Nucleus accumbens (tissue), 56 donors: ENCODE data around the gene TAF11L5.
"Not testable (repeated sequence)": the region's sequence is repeated elsewhere in the genome, so short reads cannot be mapped to it uniquely, and the experiment has no call there.

Experiments used
- DNase-seq, 56 donors: peaks; one replicate each; lab custom pipeline; 2025; lab: John Stamatoyannopoulos, UW

TAF11L5 gene

DNA sequence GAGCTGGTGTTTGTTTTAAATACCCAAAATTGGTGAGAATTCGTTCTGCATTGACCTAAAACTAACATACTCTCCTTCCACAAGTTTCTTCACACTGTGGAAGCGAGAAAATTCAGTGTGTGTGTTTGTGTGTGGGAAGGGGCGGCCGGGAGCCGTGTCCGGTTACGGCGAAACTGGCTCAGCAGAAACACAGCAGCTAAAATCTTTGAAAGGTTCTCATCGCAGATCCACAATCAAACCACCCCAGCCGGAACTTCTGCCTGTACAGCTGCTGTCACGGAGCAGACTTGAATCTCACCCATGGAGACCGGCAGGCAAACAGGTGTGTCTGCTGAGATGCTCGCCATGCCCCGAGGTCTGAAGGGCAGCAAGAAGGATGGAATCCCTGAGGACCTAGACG is at the start of gene TAF11L5:
TSS of gene TAF11L5 (plus strand) at position 301 of the 400 bp plus-strand sequence.
- DNase-seq, result not testable (repeated sequence)

DNA sequence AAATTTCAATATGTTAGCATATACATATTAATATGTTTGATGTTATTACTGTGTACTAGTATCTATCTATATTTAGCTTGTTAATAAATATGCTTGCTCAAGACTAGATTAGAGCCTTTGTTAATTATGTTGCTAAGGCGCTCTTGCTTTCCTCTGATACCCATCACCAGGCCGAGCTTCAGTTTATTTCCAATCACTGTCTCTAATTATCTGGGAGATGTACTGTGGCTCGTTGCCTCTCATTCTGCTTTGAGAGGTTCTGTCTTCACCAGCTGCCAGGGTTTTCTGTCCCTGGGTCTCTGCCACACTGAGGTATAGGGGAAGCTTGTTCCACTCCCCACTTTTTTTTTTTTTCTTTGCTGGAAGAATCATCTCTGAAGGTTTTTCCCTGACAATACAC is 48.0 kb upstream of the TAF11L5 start:
- no peak for DNase-seq

DNA sequence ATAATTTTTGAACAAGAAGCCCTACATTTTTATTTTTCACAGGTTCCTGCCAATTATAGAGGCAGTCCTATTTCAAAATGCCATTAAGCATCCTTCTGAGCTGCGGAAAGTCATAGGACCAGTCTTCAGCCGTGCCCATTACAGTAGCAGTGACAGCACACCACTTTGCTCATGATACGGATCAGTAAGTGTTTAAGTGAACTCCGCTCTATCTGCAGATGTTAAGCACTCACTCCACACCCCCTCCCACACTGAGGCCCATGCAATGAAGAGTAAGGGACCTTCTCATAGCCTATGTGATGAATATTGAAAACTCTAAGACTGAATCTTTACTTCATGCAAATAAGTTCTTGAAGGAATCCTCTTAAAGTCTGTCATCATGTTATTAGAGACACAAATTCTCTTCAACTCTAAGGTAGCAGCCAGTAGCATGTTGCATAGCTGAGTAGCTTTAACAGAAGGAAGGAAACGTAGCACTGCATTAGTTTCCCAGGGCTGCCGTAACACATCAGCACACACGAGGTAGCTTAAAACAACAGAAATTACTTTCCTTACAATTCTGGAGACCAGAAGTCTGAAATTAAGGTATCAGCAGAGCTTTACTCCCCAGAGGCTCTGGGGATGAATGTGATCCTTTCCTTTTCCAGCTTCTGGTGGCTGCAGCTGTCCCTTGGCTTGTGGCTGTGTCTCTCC is 47.3 kb upstream of the TAF11L5 start:
- DNase-seq, result no peak

DNA sequence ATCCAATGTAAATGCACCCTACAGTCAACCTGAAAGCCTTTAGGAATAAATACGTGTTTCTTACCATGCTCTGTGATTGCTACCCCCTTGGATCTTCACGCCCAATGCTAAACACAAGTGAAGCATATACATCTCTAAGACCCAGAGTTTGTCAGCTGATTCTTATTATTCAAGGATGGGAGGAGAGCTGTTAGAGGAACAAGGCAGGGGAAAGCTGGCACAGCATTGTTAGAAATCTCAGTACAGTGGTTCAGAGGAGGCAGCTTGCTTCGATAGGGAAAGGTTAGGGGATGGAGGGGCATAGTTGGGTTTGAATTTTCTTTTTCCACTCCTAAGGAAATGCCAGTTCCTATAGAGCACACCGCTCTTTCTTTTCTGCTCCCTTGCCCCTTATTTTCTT is 43.7 kb upstream of the TAF11L5 start:
- no peak for DNase-seq

DNA sequence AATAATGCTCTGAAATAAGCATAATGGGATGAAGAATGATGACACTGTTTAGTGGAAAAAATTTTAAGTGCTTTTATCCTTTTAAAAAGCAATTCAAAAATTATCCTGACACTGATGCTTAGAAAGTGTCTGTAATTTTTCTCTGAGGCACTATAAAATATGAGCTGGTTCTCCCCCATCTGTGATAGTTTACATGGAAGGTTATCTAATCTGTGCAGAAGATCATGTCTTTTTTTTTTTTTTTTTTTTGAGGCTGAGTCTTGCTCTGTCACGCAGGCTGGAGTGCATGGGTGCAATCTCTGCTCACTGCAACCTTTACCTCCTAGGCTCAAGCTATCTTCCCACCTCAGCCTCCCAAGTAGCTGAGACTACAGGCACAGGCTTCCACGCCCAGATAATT is 42.2 kb upstream of the TAF11L5 start:
- DNase-seq, result no peak

DNA sequence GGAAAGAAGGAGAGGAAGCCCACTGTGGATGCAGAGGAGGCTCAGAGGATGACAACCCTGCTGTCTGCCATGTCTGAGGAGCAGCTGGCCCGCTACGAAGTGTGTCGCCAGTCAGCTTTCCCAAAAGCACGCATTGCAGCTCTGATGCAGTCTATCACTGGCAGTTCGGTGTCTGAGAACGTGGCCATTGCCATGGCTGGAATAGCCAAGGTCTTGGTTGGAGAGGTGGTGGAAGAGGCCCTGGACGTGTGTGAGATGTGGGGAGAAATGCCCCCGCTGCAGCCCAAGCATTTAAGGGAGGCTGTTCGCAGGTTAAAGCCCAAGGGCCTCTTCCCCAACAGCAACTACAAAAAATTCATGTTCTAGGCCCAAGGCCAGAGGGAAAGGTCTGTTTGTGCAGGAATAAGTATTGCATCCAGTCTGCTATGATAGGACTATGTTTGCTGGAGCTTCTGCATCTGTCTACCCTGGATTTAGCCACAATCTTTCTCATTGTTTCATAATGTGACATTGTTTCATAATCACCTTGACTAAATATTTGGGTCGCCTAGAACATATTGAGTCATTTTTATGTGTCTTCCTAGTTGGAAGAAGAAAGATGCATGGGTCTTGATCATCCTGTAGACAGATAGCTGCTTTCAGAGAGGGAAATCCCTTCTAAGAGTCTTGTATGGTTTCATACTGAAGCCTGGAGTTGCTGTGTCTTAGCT is 38.4 kb upstream of the TAF11L5 start:
- not testable (repeated sequence) for DNase-seq

DNA sequence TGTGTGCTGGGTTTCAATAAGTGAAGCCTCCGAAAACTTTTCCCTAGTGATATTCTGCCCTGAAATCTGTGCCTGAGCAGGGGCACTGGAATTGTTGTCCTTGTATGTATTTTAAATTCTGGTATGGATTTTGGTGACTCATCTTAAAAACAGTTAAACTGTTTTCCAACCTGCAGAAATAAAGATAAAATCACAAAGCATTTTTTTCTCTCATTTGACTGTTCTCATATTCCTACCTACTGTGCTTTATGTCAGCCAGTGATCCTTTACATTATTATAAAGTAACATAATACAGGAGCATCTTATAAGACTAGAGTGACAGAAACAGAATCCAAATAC is 37.9 kb upstream of the TAF11L5 start:
- DNase-seq, result no peak

DNA sequence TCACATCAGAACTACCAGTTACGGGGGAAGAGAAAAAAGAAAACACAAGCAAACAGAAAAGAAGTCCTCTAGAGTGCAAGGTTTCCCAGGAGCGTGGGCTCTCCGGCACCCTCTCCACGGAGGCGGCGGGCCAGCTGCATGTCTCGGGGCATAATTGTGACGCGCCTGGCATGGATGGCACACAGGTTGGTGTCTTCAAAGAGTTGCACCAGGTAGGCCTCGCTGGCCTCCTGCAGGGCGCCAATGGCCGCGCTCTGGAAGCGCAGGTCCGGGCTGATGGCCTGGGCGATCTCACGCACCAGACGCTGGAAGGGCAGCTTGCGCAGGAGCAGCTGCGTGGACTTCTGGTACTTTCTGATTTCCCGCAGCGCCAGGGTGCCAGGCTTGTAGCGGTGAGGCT is 33.8 kb upstream of the TAF11L5 start:
- DNase-seq, result not testable (repeated sequence)

DNA sequence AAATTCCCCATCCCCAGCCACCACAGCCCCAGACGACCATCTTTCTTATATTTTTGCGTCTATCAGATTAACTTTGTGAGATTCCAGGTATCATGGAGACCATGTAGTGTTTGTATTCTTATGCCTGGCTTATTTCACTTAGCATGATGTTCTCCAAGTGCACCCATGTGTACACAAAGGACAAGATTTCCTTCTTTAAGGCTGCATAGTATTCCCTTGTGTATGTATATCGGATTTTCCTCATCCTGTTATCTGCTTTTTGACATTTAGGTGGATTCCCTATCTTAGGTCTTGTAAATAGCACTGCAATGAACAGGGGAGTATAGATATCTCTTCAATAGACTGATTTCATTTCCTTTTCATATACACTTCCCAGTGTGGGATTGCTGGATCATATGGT is 32.3 kb upstream of the TAF11L5 start:
- DNase-seq, result no peak

DNA sequence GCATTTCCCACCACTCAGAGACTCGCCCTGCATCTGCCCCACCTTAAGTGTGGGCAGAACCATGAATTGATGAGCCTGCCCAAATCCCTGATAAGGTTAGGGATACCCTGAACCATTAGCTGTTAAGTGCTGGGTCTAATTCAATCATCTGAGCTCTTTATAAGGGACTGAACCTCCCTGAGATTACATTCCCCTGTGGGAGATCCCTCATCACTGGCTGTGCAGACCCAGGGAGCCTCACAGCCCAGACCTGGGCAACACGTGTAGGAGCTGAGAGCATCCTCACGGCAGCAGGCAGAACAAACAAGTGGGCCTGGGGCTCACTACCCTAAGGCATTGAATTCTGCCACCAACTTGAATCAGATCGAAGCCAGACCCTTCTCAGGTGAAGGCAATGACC is 27.6 kb upstream of the TAF11L5 start:
- no peak for DNase-seq

DNA sequence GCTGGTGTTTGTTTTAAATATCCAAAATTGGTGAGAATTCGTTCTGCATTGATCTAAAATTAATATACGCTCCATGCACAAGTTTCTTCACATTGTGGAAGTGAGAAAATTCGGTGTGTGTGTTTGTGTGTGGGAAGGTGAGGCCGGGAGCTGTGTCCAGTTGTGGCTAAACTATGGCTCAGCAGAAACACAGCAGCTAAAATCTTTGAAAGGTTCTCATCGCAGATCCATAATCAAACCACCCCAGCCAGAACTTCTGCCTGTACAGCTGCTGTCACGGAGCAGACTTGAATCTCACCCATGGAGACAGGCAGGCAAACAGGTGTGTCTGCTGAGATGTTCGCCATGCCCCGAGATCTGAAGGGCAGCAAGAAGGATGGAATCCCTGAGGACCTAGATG is 27.1 kb upstream of the TAF11L5 start, which contains the start of gene TAF11L2:
TSS of gene TAF11L2 (plus strand) at position 301 of the 400 bp plus-strand sequence.
- not testable (repeated sequence) for DNase-seq

DNA sequence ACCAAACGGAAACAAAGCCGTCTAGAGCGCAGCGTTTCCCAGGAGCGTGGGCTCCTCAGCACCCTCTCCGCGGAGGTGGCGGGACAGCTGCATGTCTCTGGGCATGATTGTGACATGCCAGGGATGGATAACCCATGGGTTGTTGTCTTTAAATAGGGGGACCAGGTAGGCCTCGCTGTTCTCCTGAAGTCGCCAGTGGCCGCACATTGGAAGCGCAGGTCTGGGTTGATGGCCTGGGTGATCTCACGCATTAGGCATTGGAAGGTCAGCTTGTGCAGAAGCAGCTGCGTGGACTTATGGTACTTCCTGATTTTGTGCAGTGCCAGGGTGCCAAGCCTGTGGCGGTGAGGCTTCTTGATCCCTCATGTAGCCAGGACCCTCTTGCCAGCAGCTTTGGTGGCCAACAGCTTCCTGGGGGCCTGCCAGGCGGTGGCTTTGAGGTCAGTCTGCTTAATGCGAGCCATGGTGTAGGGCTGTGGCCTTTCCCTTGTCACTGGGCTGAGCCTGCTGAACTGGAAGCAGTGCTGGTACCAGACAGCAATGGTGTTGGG is 13.2 kb upstream of the TAF11L5 start:
- no peak for DNase-seq

DNA sequence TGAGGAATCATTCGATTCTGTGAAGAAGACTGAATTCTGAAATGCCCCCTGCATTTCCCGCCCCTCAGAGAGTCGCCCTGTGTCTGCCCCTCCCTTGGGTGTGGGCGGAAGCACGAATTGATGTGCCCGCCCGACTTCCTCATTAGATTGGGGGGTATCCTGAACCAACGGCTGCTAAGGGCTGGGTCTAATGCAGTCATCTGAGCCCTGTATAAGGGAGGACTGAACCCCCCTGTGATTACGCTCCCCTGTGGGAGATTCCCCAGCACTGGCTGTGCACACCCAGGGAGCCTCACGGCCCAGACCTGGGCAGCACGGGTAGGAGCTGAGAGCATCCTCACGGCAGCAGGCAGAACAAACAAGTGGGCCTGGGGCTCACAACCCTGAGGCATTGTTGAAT is 7.5 kb upstream of the TAF11L5 start:
- DNase-seq, result not testable (repeated sequence)

DNA sequence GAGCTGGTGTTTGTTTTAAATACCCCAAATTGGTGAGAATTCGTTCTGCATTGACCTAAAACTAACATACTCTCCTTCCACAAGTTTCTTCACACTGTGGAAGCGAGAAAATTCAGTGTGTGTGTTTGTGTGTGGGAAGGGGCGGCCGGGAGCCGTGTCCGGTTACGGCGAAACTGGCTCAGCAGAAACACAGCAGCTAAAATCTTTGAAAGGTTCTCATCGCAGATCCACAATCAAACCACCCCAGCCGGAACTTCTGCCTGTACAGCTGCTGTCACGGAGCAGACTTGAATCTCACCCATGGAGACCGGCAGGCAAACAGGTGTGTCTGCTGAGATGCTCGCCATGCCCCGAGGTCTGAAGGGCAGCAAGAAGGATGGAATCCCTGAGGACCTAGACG is 7.0 kb upstream of the TAF11L5 start, which contains the start of gene TAF11L3:
TSS of gene TAF11L3 (plus strand) at position 301 of the 400 bp plus-strand sequence.
- not testable (repeated sequence) for DNase-seq

DNA sequence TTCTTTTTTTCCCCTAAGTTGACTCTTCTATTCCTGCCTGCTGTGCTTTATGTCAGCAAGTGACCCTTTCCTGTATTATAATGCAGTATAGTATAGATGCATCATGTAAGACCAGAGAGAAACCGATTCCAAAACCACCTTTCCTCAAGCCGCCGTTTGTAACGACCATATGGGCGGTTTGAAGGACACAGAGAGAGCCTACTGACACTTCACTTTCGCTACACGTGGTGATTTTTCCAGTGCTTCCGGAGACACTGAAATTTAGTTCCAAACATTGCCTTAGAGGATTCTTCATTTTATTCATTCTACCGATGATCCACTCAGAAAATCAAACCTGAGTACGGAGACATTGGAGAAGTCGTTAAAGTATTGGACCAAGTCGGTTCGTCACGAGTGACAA is 5.5 kb upstream of the TAF11L5 start:
- DNase-seq, result not testable (repeated sequence)

DNA sequence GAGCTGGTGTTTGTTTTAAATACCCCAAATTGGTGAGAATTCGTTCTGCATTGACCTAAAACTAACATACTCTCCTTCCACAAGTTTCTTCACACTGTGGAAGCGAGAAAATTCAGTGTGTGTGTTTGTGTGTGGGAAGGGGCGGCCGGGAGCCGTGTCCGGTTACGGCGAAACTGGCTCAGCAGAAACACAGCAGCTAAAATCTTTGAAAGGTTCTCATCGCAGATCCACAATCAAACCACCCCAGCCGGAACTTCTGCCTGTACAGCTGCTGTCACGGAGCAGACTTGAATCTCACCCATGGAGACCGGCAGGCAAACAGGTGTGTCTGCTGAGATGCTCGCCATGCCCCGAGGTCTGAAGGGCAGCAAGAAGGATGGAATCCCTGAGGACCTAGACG is 3.5 kb upstream of the TAF11L5 start, which contains the start of gene TAF11L4:
TSS of gene TAF11L4 (plus strand) at position 301 of the 400 bp plus-strand sequence.
- not testable (repeated sequence) for DNase-seq

DNA sequence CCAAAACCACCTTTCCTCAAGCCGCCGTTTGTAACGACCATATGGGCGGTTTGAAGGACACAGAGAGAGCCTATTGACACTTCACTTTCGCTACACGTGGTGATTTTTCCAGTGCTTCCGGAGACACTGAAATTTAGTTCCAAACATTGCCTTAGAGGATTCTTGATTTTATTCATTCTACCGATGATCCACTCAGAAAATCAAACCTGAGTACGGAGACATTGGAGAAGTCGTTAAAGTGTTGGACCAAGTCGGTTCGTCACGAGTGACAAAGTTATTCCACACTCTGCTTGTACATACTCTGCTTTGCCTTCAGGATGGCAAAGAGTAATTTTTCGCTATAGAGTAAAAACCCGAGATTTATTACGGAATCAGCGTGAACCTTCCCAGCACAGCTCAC is 1.5 kb downstream of the TAF11L5 start:
- DNase-seq, result not testable (repeated sequence)

DNA sequence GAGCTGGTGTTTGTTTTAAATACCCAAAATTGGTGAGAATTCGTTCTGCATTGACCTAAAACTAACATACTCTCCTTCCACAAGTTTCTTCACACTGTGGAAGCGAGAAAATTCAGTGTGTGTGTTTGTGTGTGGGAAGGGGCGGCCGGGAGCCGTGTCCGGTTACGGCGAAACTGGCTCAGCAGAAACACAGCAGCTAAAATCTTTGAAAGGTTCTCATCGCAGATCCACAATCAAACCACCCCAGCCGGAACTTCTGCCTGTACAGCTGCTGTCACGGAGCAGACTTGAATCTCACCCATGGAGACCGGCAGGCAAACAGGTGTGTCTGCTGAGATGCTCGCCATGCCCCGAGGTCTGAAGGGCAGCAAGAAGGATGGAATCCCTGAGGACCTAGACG is 3.3 kb downstream of the TAF11L5 start, which contains the start of gene TAF11L6:
TSS of gene TAF11L6 (plus strand) at position 301 of the 400 bp plus-strand sequence.
- DNase-seq, result not testable (repeated sequence)
